DMS53 (cell line): Measurements from ENCODE around the gene RAPGEF6.
"Not testable (repeated sequence)": the region's sequence is repeated elsewhere in the genome, so short reads cannot be mapped to it uniquely, and the experiment has no call there.

Experiments
- DNase-seq: peaks from one replicate; lab custom pipeline; 2025; lab: John Stamatoyannopoulos, UW

RAPGEF6 gene

DNA sequence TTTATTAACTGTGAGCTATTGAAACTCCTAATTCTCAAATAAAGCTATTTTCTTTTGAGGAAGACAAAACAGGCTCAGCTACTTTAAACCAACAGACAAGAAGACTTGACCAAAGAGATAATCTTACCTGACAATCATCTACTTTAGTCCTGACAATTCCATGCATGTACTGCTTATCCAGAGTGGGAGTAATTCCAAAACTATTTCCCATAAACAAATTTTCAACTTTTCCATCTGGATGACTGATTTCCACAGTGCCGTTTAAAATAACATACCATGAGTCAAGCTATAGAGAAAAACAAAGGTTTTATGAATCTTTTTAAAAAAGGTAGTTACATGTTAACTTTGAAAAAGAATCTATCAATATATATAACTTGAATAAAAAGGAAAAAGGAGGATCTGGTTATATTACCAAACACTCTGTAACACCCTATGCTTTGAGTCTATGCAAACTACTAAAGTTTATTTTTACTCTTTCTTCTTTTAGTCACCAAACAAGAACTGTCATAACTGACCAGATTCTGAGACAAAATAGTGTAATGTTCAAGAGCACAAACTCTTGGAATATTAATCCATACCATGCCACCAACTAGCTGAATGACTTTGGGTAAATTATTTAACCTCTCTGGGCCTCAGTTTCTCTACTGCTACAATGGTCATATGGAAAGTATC lies 129.7 kb downstream of the RAPGEF6 start:
- no peak for DNase-seq

DNA sequence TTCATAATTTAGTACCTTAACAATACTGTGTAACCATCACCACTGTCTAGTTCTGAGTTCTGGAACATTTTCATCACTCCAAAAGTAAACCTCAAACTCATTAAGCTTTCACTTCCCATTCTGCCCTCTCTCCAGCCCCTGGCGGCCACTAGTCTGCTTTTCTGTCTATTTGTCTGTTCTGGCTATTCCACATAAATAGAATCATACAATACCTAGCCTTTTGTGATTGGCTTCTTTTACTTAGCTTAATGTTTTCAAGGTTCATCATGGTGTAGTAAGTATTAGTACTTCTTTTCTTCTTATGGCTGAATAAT lies 138.7 kb downstream of the RAPGEF6 start:
- DNase-seq: peak; percentile 93

DNA sequence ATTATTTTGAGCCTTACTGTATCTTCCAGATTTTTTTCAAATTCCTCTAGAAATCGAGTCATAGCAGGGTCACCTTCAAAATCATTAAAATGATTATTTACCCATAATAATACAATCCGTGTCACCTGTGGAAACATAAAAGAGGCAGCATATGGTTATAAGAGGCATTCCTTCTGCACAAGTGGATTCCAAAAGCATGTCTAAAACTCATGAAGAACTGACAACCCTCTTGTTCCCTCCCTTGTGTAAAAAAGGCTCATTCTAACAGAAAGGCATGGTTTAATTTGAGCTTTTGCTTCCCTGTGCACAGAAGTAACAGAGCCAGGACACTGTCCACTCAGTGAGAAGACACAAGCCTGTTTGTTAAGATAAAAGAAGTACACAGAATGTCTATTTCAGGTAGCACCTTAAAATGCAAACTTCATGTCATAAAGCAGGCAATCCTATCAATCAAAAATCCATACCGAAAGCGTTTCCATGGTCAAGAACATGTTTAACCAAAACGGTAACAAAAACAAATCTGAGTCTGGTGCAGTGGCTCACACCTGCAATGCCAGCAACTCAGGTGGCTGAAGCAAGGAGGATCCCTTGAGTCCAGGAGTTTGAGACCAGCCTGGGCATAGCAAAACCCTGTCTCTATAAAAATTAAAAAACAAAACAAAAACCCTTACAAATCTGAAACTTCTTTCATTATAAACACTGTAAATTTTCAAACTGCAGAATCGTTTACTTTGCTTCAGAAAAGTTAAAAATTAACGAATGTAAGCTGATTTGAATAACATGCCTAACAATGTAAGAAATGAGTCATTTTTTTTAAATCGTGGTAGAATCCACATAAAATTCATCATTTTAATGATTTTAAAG lies 139.3 kb downstream of the RAPGEF6 start:
- peak; percentile 76 for DNase-seq

DNA sequence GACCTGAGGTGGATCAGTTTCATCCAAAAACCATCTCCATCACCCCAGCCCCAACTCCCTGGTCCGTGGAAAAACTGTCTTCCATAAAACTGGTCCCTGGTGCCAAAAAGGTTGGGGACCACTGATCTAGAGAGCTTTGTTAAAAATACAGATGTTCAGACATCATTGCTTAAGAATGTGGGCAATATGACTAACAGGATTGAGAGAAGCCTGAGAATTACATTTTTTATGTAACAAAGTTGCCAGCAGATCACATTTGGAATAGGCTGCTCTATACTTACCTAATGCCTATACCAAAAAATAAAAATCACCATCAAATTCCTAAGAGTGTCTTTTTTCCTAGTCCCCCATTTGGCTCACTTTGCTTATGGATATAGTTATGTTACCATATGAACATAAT lies 143.3 kb downstream of the RAPGEF6 start:
- DNase-seq: no peak

DNA sequence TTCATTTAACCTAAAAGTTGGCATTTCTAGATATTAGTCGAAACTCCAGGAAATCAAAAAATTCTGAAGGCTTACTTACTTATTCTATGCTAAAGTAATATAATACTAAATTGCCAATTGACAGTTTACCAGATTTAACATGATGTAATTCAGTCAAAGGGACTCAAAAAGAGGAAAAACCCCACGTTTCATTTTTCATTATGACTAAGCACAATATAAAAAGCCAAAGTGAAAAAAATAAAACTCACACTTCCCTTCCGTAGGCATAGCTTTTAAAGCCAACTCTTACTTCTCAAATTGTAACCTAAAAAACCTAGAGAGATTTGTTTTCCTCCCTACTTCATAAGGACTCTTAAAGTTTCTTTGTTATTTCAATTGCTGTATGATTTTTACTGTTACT lies 146.6 kb downstream of the RAPGEF6 start:
- no peak for DNase-seq

DNA sequence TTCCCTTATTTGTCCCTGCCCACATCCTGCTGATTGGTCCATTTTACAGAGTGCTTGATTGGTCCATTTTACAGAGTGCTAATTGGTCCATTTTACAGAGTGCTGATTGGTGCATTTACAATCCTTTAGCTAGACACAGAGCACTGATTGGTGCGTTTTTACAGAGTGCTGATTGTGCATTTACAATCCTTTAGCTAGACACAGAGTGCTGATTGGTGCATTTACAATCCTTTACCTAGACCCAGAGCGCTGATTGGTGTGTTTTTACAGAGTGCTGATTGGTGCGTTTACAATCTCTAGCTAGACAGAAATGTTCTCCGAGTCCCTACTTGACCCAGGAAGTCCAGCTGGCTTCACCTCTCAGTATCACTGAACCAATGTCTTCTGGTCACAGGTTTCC lies 147.7 kb downstream of the RAPGEF6 start:
- DNase-seq: not testable (repeated sequence)

DNA sequence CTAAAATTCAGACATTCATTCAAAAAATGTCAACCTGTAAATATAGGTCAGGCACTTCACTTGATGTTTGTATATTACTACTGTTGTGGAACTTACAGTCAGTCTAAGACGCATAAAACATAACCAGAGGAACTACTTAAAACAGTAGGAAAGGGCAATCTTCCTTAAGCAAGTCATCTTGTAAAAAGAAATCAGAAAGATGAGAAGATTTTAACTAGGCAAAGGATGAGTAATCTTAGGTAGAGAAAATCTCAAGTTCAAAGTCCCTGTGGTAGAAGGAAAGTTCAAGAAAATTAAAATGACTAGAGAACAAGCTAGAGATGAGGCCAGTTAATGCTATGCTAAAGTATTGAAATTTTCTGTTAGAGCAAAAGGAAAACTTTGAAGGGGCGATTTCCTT lies 152.4 kb downstream of the RAPGEF6 start:
- DNase-seq: no peak

DNA sequence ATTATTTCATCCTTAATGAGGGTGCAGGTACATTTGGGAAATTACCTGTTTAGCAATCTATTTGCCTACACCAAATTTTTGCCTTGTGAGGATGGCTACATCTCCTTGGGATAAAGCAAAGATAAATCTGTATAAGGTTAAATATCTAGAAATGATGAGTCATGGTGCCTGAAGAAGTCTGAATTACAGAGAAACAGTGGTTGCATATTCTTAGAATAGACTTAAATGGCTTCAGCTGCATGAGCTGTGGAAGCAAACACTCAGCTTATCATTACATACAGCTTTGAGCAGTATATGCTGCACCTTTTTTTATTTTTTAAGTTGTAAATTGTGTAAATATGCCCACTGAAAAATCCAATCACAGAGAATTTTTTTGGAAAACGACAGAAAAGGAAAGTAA lies 153.5 kb downstream of the RAPGEF6 start:
- no peak for DNase-seq

DNA sequence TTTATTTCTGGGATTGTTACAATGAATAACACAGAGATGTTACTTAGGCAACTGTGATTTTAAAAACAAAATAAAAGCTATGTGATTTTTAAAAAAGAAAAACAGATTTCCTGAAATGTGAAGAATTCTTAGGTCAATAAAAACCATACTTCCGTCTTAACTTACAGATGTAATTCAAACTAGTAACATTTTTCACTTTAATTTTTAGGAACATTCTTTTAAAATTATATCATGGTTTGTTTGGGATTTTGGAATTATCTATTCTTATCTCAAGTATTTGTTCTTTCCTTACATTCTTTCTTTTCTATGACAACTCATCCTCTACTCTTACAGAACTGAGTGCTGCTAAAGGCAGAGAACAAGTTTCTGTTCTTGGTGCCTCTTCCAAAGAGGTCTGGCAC lies 159.5 kb downstream of the RAPGEF6 start:
- DNase-seq: peak; percentile 11

DNA sequence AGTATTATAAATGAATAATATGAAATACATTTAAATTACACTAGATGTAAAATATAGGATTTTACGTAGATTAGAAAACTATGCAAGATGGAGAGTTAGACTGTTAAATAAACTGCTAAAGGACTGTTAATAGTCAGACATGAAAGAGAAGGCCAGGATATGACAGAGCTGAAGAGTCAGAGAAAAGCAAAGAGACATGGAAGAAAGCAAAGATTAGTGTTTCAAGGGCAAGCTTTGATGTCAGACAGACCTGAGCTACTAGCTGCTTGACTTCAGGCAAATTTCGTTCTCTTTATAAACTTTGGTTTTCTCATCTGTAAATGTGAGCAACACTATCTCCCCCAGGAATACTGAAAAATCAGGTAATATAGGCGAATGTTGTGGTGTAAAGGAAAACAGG lies 161.3 kb downstream of the RAPGEF6 start:
- DNase-seq: peak; percentile 8

DNA sequence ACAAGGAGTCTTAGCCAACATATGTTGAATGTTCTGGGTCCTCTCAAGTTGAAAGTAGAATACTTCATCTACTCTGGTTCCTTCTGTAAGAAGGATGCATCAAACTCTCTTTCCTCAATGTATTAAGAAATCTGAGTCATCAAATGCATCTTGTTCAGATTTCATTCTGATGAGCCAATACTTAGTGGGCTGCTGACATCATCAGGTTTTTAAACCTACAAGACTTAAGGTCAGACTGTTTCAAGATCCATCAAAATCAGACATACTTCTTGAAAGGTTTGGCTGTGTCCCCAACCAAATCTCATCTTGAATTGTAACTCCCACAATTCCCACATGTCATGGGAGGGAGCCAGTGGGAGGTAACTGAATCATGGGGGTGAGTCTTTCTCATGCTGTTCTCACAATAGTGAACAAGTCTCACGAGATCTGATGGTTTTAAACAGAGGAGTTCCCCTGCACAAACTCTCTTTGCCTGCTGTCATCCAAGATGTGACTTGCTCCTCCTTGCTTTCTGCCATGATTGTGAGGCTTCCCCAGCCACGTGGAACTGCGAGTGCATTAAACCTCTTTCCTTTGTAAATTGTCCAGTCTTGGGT lies 168.8 kb downstream of the RAPGEF6 start:
- no peak for DNase-seq

DNA sequence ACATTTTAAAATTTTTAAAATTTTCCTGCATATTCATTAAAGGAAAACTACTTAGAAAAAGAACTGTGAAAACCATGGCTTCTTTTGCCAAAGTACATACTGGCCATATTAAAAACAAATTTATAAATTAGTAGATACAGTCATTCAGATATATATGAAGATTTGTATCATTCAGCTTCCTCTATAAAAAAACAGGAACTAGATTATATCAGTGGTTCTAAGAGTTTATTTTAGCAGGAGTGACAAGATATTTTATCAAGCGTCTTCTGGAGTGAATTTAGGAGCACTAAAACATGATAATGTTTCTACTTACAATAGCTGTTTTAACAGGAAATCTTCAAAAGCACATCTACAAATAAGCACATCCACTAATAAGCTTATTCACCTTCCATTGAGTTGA lies 171.4 kb downstream of the RAPGEF6 start:
- no peak for DNase-seq

DNA sequence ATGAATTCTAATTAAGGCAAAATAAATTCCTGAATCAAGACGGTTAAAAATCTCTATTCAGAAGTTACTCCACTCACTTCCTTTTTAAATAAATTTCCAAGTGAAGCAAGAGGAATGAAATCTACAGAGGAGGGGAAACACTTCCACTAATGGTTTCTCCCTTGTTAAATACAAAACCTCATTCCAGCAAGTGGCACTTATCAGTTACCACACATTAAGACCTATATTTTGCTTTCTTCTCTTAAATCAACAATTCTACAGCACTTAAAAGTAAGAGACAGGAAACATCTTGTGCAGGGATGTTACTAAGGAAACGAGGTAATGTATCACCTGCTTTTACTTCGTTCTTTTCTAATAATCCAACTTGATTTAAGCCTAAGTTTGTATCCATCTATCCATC lies 172.6 kb downstream of the RAPGEF6 start:
- peak; percentile 28 for DNase-seq

DNA sequence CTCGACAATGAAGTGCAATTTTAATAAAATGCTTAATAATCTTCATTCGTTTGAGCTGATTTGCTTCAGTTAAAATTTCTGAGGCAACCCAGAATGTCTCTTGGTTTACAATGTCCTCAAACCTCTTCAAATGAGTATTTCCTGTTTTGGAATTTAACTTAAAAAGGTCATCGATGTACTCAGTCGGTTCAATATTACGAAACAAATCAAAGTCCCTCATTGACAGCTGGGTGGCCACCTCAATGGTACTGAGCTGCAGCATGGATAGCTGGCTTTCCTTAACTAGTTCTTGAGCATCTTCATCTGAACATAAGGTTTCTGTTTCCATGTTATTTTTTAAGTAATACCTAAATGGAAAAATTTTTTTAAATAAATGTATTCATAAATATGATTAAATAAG lies 173.3 kb downstream of the RAPGEF6 start:
- no peak for DNase-seq

DNA sequence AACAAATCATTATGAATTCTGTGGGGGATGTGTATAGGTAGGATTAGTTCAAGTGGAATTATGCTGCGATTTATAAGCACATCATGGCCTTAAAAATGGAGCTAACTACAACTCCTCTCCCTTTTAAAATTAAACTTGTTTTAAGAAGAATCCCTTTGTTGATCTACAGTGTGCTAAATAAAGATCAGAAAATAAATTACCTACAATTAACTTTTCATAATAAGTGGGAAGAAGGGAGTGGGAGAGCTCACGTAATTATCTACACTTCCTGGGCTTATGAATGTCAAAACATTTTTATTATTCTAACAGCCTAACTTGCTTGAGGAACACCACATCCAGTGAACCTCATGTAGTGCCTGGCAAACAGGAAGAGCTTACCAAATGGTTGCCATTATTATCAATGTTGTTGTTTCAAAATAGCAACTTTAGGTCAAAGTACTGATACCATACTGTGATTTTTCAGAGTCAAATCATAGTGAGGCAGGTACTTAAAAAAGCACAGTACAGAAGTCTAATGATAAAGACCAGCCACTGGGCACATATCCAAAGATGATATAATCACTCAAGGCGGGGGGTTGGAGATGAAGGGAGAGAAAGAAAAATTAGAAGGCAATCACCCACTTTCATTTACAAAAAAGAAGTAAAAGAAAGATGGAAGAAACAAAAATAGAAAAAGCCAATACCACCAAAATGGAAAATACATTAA lies 174.0 kb downstream of the RAPGEF6 start:
- peak; percentile 10 for DNase-seq

DNA sequence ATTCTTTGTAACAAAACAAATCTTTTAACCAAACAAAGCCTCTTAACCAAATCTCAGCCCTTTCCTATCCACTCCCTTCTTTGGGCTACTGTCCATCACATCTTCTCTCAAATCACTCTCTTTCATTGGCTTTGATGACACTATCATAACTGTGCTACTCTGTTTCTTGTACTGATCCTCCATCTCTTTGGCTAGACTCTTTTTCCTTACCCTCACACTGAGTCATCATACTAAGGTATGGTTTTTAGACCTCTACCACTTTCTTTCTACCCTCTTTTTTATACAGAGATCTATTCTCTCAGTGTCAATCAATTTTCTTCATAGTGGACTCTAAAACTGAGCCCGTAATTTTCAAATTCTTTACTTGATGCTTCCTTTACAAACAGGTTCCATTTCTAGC lies 174.9 kb downstream of the RAPGEF6 start:
- DNase-seq: no peak

DNA sequence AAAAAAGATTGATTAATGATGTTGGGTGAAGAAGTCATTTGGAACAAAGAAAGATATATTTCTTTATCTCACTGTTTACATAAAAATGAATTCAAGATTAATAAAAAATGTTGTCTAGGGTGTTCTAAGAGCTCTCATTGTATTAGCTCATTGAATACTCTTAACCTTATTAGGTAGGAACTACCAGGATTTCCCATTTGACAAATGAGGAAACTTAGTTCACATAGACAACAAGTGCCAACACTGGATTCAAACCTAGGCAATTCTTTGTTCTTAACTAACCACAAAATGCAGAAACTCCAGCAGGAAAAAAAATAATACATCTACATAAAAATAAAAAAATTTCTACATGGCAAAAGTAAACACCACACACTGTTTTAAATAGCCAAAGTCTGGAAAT lies 175.8 kb downstream of the RAPGEF6 start:
- no peak for DNase-seq

DNA sequence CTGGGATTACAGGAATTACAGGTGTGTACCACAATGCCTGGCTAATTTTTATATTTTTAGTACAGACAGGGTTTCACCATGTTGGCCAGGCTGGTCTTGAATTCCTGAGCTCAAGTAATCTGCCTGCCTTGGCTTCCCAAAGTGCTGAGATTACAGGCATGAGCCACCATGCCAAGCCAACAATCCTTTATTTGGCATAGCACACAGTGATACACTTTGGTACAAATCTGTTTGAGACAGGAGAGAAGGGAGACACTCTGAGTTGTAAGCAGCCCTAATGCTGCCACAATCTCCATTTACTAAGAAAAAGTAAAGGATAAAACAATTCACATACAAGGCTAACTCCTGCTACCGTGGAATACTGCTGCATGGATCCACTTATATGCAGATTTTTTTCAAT lies 177.8 kb downstream of the RAPGEF6 start:
- DNase-seq: no peak

DNA sequence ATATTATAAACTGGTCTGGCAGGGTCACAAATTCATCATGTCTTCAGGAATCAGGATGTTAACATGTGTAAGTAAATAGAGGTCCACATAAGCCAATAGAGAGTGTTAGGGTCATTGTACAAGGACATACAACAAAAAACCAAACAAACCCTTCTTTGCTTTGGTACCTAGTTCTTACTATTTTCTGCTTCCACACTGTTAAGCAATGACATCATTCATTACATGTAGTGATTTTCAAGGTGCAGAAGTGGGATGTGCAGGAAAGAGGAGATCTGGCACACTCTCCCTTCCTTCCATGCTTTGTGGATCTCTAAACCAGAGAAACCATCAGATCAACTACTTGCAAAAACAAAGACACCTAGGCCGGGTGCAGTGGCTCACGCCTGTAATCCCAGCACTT lies 184.1 kb downstream of the RAPGEF6 start:
- DNase-seq: no peak

DNA sequence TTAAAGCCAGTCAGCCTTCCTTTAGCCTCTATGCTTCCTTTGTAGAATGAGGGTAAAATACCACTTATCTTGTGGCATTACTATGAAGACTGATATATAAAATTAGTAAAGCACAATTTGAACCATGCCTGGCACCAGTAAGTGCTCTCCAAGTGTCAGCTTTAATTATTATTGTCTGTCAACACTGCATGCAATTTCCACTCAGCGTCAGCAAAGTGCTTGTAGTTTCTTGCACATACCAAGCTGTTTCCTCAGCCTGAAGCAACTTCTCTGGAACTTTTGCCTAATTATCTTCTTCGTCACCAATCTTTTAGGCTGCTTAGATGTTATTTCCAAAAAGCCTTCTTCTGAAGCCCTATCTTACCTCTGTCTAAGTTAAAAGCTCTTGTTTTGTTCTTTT lies 193.8 kb downstream of the RAPGEF6 start:
- no peak for DNase-seq

DNA sequence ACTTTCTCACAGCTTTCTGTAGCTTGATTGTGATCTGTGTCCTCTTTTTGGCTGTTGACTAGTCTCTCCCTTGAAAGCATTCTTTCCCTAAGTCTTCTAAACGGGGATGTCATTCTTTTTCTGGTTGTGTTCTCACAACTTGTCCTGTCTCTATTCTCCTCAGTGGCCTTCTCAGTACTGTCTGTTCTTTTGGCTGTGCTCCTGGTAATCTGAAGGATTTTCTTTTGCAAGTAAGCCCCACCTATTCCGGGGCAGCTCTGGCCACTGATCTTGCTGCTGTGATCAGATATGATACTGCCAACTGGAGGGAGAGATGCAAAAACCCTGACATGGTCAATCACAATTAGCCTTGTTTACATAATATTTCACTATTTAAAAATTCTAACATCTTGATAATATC lies 198.9 kb downstream of the RAPGEF6 start:
- no peak for DNase-seq

DNA sequence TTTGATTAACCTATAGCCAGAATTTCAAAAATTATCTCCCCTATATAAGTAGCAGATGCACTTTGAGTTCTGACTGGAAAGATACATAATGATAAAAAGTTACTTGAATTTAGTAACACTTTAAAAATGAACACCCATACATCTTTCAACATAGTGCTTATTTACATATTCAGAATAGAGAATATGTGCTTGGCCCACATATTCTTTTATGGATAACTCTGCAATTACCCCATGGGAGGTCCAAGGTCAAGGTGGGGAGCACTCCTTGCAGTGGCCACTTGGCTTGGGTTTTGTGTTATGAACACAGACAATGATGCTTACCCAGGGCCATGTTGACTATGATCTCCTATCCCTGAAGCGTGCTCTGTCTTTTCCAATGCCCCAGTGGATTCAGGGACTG lies 201.9 kb downstream of the RAPGEF6 start:
- DNase-seq: no peak

DNA sequence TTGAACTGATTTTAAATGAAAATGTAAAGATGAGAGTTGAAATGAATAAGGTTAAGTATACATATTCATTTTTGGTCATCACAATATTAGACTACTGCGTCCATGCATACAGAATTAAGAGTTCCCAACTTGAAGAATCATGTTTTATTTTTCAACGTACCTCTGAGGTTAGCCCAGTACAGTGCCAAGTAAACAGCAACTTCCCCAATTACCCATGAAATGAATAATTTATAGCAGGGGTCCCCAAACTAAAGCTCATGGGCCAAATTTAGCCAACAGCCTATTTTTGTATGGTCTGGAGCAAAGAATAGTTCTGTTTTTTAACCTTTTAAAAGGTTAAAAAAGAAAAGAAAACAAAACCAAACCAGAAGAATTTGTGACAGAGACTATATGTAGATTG lies 203.2 kb downstream of the RAPGEF6 start:
- no peak for DNase-seq
